ENCODE measurements around the gene CACUL1.

CACUL1 gene

DNA sequence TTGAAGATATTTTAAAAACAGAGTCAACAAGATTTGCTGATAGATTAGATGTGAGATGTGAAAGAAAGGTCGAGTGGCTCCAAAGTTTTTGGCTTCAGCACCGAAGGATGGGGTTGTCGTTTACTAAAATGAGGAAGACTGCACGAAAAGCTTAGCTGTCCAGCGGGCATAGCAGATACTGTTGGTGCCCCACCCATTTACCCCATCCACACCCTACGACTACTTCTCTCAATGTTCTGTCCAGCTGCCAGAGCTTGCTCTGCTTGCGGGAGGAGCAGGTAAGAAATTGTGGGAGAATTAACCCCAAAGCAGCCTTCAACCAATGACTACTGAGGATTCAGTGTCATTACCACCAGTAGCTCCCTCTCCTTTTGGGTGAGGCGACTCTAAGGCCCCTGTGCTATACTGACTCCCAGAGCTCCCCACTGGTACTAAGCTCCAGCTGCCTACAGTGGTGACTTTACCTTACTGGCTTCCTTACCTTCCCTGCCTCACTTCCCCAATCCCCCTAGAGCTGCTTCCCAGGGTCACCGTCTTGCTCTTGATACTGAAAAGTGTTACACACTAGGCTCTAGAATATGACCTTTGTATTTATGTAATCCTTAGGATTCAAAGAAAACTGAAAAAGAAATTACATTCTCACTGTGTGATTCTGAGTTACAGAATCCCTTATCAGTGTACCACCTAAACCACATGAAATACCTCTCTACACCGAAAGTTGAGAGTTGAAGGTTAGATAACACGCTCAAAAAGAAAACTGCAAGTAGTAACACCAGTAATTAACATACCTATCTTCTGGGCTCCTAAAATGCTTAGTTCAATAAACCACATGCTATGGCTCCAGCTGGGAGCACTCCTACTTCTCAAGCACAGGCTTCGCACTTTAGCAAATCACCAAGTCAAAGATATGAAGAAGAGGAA is 22.3 kb downstream of the CACUL1 start:
- no peak for DNase-seq

DNA sequence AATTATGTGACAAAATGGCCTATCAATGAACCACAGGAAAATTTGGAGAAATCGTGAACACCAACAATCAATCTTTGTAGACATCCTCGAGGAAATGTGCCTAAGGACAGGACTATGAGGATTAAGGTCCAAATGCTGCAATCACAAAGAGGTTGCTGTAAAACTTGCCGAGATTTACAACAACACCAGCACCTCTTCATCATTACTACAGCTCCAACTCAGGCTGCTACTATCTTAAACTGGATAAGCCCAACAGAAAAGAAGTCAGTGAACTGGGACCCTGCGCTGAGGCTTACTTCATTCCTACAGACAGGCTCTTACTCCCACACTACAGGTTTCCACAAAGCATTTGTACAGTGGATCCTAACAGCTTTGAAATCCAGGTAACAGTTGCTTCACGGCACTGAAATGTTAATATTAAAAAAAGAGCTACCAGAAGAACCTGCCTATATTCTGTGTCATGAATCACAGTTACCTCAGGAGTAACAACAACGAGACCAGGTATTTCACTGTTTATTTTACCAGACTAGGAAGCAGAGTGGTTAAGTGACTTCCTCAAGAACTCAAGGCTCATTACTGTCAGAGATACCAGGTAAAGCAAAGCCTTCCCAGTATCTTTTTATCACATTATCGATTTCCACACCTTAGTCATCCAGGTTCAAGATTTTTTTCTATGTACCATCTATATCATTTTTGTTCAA is 23.9 kb downstream of the CACUL1 start:
- no peak for DNase-seq

DNA sequence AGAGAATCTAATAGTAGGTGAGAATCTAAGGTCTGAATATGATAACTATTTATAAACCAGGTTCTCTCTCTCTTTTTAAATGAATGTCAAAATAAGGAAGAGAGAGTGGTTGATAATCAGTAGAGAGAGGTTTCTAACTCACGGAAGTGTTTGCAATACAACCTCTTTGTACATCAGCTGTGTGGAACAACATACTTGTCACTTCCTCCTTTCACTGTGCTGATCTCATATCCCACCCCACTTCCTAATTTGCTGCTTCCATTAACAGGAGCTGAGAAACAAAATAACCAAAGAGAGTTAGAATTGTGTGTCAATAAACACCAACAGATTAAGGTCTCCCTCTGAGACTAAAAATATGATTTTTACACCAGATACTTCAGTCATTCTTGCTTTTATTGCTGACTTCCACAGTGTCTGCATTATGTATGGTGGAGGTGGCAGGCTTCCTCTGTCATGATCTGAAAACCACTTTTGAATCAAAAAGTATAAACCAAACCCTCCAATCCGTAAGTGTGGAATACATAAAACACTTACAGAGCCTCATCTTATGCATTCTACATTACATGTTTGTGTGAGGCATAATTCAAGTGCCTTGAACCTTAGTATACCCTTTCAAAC is 25.0 kb downstream of the CACUL1 start:
- no peak for DNase-seq

DNA sequence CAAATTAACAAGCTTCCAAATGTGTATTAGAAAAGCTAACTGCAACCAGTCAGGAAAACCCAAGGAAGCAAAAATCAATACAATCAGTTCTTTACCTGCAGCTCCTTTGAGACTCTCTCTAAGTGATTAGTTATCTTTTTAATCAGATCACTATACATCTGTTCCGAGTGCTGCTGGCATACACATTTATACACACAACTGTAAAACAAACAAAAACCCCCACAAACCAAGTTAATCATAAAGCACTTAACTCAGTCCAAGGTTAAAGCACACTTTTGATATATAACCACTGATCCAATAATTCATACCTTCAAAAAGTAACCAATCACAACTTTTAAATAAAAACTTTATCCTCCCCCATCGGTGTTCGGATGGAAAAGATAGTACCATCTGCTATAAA is 25.6 kb downstream of the CACUL1 start:
- no peak for DNase-seq

DNA sequence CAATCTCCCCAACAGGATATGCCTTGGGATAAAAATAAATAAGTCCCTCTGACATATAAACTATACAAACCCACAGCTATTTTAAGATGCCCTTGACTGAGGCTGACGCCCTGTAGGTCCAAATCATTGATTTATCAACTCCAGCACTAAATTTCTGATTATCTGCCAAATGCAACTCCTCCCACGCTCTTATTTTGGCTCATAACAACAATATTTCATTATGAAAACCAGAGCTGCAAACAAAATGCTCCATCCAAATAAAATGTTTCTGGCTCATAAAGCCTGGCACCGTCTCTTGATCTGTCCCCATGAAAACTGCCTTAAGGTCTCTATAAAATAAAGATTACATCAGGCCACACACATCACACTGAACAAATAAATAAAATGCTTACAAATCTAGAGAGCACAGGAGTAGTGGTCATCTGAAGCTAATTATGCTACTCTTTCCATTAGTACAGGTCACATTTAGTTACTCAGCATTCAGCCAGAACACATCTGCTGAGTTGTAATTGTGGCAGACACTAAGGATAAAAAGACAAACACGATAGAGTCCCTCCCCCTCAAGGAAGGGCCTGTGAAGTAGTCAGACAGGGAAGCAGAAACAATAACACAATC is 28.8 kb downstream of the CACUL1 start:
- no peak for DNase-seq

DNA sequence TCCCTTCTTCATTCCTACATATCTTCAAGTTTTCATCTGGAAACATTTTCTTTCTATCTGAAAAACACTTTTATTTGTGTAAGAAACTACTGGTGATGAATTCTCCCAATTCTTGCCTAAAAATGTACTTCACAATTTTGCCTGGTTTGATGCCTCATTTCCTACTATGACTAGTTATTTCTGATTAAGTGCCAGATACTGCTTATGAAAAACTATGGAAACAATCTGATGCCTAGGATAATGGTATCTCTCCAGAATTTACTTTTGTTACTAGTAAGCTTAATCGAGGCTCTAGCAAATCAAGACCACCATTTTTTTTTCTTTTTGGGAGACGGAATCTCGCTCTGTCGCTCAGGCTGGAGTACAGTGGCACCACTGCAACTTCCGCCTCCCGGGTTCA is 31.3 kb downstream of the CACUL1 start:
- no peak for DNase-seq

DNA sequence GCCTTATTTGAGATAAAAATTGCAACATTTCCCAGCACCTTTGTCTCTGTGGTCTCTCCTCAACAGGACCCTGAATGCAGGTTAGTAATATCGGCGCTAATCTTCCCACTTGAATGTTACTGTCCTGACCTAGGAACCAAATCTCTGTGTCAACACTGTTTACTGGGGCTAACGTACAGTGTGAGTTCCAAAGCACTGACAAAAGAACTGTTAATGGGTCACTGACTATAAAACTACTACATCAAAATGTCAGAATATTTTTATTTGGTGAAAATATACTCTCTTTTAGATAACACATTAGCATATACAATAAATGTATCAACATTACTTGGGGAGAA is 33.3 kb downstream of the CACUL1 start:
- DNase-seq = no peak

DNA sequence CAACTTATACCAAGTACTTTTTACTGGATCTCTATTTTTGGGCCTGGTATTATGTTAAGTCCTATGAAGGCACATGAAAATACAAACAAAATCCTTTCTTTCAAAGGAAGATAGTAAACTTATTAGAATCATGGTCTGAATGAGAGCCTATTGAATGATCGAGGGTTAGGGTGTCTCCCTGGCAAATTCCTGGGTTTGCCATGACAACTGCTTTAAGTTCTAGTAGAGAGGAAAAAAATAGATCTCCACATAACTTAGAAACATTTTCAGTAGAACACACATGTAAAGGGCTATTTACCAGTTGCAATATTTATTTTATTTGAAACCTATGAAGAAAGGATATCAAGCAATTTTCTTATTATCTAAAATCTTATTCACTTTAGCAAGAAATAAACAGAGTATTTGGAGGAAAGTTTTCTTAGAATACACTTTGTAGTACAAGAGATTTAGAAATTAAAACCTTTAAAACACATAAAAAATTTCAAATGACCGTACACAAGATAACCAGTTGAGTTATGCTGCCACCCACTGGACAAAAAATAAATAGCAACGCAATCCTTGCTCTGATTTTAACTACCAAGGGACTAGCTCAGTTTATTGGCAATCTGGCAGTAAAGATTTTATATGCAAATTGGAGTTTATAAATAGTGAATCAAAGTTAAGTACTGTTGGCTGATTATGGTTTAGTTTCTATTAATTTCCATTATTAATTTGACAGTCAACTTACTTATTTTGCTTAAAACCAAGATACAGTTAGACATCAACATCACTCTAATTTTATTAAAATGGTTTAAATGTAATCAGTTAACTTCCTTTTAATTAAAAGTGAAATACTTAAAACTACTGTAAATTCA is 33.9 kb downstream of the CACUL1 start:
- no peak for DNase-seq

DNA sequence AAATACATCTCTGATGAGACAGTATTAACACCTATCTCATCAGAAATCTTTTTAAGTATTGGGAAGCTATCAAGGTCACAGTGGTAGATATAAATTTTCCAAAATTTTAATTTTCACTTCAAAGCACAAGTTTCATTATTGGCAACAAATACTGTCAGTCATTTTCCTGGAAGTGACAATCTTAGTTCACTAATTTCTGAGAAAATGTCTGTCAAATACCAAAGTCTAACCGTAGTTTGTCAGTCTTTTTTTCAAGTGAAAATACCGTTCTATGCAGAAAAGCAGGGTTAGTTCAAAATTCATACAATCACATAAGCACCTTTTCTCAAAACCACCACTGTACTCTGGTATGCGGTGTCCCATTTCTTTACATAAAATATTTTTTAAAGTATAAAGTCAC is 40.4 kb downstream of the CACUL1 start:
- no peak for DNase-seq

DNA sequence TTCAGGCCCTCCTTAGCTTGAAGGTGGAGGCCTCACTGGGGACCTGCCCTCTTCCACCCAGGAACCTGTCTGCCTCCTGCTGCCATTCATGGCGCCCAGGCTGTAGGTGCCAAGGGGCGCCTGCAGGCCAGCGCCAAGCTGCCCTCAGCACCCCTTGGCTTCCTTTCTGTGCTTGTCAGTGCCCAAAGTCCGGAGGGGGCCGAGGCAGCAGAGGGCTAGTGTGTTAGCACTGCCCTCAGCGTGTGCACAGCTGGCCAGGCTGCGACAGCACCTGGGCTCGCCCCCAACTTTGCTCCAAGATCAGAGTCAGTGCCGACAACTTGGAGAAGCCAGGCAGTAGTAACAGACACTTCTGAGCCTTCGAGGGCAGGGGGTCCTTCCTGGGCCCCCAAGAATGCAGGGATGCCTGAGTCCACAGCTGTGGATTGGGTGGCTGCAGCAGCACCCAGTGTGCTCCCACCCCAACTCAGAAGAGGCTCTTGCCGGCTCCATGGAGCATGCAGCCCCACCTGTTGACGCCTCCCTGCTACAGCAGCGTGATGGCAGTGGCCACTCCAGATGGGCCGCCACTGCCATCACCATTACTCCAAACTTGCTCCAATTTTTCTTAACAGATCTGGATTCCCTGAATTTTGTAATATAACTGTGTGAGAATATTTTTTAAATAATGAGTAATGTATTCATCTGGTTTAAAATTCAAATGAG is 41.7 kb downstream of the CACUL1 start:
- DNase-seq = no peak

DNA sequence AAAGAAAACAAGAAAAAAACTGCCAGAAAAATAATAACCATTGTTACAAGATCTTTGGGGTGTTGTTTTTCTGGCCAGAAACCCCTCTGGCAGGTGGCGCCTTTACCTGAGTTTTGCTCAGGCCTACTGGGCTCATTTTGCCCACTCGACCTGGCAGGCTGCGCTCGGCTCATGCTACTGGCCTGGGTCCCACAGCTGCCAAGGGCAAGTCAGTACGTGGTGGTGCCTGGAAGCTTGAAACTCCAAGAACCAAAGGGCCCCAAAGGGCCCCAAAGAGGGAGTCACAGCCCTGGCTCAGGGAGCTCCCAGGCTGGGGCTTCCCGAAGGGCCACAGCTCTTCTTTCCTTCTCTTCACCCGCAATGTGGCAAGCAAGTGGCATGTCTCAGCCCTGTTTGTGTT is 42.7 kb downstream of the CACUL1 start:
- DNase-seq = no peak

DNA sequence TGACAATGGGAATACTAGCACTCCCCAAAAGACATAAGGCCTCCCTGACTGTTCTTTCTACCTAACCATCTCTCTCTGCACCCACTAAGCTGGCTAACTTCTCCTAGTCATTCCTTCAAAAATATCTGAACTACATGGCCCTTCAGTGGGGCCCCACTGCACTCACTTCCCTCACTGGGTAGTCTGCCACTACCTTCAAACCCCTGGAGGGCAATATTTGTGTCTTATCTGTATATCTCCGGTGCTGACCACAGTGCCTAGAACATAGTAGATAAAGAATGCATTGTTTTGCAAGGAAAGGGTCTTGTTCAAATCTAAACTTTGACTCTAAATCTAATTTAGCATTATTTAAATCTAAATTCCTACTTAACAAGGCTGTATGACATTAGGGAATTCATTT is 44.3 kb downstream of the CACUL1 start:
- no peak for DNase-seq

DNA sequence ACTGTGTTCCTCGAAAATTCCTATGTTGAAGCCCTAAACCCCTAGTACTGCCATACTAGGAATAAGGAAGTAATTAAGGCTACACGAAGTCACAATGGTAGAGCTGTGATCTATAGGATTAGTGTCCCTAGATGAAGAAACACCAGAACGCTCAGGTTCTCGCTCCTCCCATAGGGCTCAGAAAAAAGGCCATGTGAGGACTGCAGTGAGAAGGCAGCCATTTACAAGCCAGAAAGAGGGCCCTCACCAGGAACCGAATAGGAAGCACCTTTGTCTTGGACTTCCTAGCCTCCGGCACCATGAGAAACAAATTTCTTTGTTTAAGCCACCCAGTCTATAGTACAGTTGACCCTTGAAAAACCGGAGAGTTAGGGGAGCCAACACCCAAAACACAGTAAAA is 46.2 kb downstream of the CACUL1 start:
- no peak for DNase-seq

DNA sequence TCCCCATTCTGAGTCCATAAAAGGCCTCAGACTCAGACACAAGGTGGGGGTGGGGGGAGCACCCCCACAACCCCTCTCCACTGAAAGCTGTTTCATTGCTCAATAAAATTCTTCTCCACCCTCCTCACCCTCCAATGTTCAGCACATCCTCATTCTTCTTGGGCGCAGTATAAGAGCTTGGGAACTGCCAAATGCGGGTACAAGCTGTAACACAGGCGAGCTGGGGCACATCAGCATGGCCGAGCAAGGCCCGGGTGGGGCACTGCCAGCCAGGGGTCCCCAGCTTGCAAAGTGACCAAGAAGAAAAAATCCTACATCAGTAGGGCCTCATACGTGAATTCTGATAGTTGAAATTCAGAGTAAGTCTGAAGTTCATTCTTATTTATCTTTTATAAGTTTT is 50.1 kb downstream of the CACUL1 start:
- no peak for DNase-seq

DNA sequence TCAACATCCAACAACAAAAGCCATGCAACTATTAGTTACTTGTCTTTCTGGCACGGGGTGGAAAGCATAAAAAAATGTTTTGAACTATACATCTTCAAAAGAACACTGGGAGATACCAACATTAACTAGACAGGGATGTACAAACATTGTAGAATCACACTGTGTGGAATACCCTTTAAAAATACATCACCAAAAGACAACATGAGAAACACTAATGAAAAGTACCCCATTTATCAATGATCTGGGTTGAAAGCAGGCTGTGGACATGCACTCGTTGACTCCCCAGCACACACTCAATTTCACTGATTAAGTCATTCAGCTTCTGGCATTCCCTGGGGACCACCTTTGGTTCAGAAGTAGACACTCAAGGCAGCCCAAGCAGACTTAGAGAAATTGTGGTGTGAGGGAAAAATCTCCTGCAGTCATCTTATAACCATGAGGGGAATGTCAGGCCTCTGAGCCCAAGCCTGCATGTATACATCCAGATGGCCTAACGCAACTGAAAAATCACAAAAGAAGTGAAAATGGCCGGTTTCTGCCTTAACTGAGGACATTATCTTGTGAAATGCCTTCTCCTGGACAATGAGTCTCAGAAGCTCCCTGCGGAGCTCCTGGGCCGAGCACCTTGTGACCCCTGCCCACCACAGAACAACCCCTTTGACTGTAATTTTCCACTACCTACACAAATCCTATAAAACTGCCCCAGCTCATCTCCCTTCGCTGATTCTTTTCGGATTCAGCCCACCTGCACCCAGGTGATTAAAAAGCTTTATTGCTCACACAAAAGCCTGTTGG is 53.0 kb downstream of the CACUL1 start:
- no peak for DNase-seq

DNA sequence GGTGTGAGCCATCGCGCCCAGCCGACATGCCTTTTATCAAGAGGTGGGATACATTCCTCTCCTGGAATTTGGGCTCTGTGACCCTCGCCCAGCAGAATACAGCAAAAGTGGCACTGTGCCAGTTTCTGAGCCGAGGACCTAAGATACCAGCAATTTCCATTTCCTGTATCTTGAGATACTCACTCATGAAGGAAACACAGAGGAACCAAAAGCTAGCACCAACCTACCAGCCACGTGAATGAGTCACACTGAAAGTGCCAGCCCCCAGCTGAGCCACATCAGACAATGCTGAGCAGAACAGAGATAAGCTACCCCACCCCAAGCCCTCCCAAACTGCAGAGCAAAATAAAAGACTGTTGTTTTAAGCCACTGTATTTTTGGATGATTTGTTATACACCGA is 56.3 kb downstream of the CACUL1 start:
- peak; percentile 83 for DNase-seq

DNA sequence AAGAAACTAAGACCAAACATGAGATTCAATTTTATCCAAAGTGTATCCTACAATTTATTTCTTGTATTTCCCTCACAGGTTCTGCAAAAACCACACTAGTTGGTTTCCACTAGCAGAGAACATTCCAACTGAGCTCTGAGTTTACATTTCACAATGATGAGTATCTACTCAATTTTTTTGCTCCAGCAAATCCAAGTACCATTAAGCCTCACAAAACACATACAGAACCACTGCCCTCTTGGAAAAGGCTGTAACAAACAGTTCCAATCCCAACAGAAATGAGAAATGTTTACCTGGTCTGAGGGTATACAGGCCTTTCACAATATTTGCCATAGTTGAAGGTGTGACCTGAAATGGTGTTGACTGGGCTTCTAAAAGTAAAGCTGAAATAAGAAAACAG is 59.9 kb downstream of the CACUL1 start:
- no peak for DNase-seq

DNA sequence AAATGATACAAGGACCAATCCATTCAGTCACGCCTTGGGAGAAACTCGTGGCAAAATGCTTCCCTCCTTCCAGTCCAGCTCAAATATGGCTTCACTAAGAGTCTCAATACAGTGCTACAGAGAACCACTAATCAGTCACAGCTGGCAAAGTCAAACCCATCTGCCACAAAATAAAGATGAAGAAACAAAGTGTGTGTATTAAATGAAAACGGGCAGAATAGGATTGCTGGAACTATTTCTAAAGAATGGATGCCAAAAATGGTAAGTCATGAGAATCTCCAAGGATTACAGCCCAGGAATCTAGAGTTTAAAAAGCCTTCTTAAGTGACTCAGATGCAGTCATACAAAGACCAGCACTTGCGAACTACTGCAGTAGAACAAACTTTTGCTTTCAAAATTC is 61.9 kb downstream of the CACUL1 start:
- DNase-seq = peak; percentile 34

DNA sequence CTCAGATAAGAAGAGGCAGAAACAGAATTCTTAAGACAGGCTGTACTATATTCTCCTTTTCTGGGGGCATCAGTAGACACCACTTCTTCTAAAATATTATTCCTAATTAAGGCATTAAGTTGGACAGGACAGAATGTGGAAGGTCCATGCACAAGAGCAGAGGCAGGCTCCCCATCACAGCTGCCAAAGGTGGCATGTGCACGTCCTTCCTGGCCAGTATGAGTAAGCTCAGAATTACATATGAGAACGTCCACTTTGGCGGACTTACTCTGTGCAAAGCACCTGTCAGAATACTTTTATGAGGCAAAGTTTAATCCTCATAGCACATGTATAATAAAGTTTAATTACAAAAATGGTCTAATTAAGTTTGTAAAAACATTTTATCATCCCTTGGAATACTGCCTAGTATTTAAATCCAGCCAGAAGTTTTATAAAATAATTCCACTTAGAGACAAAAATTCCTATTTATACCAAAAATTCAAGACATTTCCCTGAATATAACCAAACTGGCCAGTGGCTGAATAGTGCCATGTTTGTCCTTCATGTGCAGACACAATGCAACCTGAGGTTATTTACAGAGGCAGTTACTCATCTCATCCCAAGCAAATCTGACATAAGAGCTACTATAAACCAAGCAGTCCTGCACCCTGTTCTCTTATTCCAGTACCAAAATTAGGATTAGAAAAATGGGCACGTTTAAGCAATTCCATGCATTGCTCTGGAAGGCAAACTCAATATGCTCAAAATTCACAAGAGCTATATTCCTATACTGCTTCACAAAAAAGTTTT is 65.5 kb downstream of the CACUL1 start:
- DNase-seq = no peak

DNA sequence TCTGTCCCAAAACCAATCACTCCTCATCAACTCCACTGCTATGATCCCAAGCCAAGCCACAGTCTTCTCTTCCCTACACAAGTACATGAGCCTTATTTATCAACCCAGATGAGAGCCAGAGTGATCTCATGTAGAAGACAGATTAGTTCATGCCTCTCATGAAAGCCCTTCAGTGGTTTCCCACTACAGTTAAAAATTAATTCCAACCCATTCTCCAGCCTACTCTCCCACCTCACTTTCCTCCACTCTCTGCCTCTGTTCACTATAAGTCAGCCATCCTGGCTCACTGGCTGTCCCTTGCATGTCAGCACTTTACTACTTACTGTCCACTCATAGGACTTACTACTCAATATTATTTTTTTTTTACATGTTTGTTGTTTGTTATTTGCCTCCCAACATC is 67.3 kb downstream of the CACUL1 start:
- no peak for DNase-seq

Data from NCI-H226 (cell line).